Colonic mucosa (tissue), 4 donors: Measurements from ENCODE around the gene VWA2. TPM values are rescaled to one million over a fixed set of nuclear protein-coding genes. Genes with fewer than 3 reads are reported as not detected.

Experiments used
- DNase-seq: peaks from one replicate; pipeline ENCODE4 v3.0.0-alpha.2; 2020
- H3K27ac ChIP-seq: fragments of 200-600 bp; one replicate; pipeline ENCODE4 v1.8.0; 2021
- H3K27me3 ChIP-seq: fragments of 200-600 bp; one replicate; pipeline ENCODE4 v1.8.0; 2021
- H3K36me3 ChIP-seq: fragments of 200-600 bp; one replicate; pipeline ENCODE4 v1.8.0; 2021
- H3K4me1 ChIP-seq: fragments of 200-600 bp; one replicate; pipeline ENCODE4 v1.8.0; 2021; ENCODE audit warnings: mild to moderate bottlenecking
- H3K4me3 ChIP-seq: fragments of 200-600 bp; one replicate; pipeline ENCODE4 v1.8.0; 2021
- H3K9ac ChIP-seq, 2 donors: one replicate each; pipeline ENCODE4 v1.7.0; 2013; ENCODE audit warnings: control low read depth in 2 of 2, low read depth in 2 of 2, low read length in 2 of 2
- H3K9me3 ChIP-seq: fragments of 200-600 bp; one replicate; pipeline ENCODE4 v1.8.0; 2021
- CTCF ChIP-seq: fragments of 200-600 bp; IDR thresholded peaks from one replicate; pipeline ENCODE4 v1.8.0; 2022; ENCODE audit warnings: antibody characterized with exemption, mild to moderate bottlenecking
- intact Hi-C: fragments of 100-400 bp; cut with DNase I; formaldehyde crosslinking; loops from one replicate; pipeline ENCODE4 v1.14.1; 2022
- total RNA-seq, 2 donors: library from RNA; stranded (reverse); fragmentation: NEBNext Ultra II Directional in 1 of 2; extraction: Animal tissue kit (Norgen Biotek cat#: 25700) in 1 of 2; gene quantifications; one replicate each; pipeline ENCODE4 v1.2.1, GENCODE V29; 2021
- donor health status: healthy.
- donor health status: DM: no; HTN: no; CAD: no.
- donor health status: DM: no; HTN: no; CAD: no.

The VWA2 gene
- total RNA-seq, 2 donors from 2014 or later, result 2.4 to 2.6 TPM

- Histone ChIP-seq H3K4me1 (peaks cover 2% of the 10 kb centered on the region), H3K4me3 (no peak overlapping the region), H3K36me3 (no peaks in the 10 kb centered on the region), H3K9me3 (no peaks in the 10 kb centered on the region), H3K27ac (no peak overlapping the region), H3K9ac (no peak overlapping the region), H3K27me3 (peaks cover 7% of the 10 kb centered on the region)
- no peak for TF ChIP-seq CTCF
- intact Hi-C loops, result no loop called here
- DNase-seq, result no peak
These were observed 4.9 kb upstream of the VWA2 start for GRCh38 chr10:114234132-114234531.

- Histone ChIP-seq H3K9ac (peak overlapping the region in 1 of 2 donors; percentile 50), H3K4me3 (peak overlapping the region; percentile 39), H3K4me1 (peaks cover 5% of the 10 kb centered on the region), H3K36me3 (no peaks in the 10 kb centered on the region), H3K27ac (no peak overlapping the region), H3K9me3 (no peaks in the 10 kb centered on the region), H3K27me3 (peaks cover 23% of the 10 kb centered on the region)
- no peak for TF ChIP-seq CTCF
- no peak for DNase-seq
- intact Hi-C loops, result no loop called here
These were observed 916 bp downstream of the VWA2 start for GRCh38 chr10:114239994-114240345.

- no peak for TF ChIP-seq CTCF
These were observed 3.2 kb downstream of the VWA2 start for GRCh38 chr10:114242235-114242634.

GRCh38 chr10:114243661-114244060 lies 4.6 kb downstream of the VWA2 start:
- no peak overlapping the region for H3K4me3 ChIP-seq
- intact Hi-C loops, result no loop called here
- H3K4me1 ChIP-seq, result peaks cover 5% of the 10 kb centered on the region
- no peaks in the 10 kb centered on the region for H3K36me3 ChIP-seq
- H3K27me3 ChIP-seq, result peaks cover 18% of the 10 kb centered on the region
- DNase-seq, result no peak
- H3K9me3 ChIP-seq, result no peaks in the 10 kb centered on the region
- TF ChIP-seq CTCF, result no peak
- no peak overlapping the region for H3K9ac ChIP-seq
- H3K27ac ChIP-seq, result no peak overlapping the region

More at GRCh38 chr10:114242235-114242634, 3.2 kb downstream of the VWA2 start:
- Histone ChIP-seq H3K9ac (no peak overlapping the region), H3K9me3 (no peaks in the 10 kb centered on the region), H3K27ac (no peak overlapping the region), H3K27me3 (peaks cover 23% of the 10 kb centered on the region), H3K4me3 (no peak overlapping the region), H3K4me1 (peaks cover 5% of the 10 kb centered on the region), H3K36me3 (no peaks in the 10 kb centered on the region)
- no peak for DNase-seq
- intact Hi-C loops, result no loop called here

- no peak overlapping the region for H3K27ac ChIP-seq
- no peak for DNase-seq
- no peak for TF ChIP-seq CTCF
- H3K27me3 ChIP-seq, result peaks cover 16% of the 10 kb centered on the region
- H3K4me3 ChIP-seq, result no peak overlapping the region
- no peaks in the 10 kb centered on the region for H3K36me3 ChIP-seq
- no peaks in the 10 kb centered on the region for H3K9me3 ChIP-seq
- peaks cover 4% of the 10 kb centered on the region for H3K4me1 ChIP-seq
- H3K9ac ChIP-seq, result no peak overlapping the region
- intact Hi-C loops, result no loop called here
These were observed 5.1 kb downstream of the VWA2 start for GRCh38 chr10:114244126-114244525.
